Heart left ventricle (tissue), 16 donors: ENCODE data around the gene DLGAP4. TPM values are rescaled to one million over a fixed set of nuclear protein-coding genes. Genes with fewer than 3 reads are reported as not detected.

Source experiments
- ATAC-seq, 4 donors: fragments of 200-7000 bp; cut with Tn5 transposase; one replicate each; pipeline ENCODE4 v1.9.1; 2020 to 2022; ENCODE audit warnings: moderate library complexity in 4 of 4, mild to moderate bottlenecking in 3 of 4, moderate number of reproducible peaks in 1 of 4
- DNase-seq, 5 donors: peaks; one replicate each; pipeline ENCODE4 v3.0.0-alpha.2; 2020
- H3K27ac ChIP-seq, 12 donors: fragments of 200-600 bp; sonication (generic) in 4 of 12; one replicate each; pipeline versions ENCODE4 v1.5.0 to v1.8.0; 2016 to 2022; ENCODE audit warnings: mild to moderate bottlenecking in 2 of 12
- H3K27me3 ChIP-seq, 9 donors: fragments of 200-600 bp; sonication (generic) in 2 of 9; one replicate each; pipeline versions ENCODE4 v1.5.1 to v1.8.0; 2016 to 2022; ENCODE audit warnings: mild to moderate bottlenecking in 3 of 9
- H3K36me3 ChIP-seq, 9 donors: fragments of 200-600 bp; sonication (generic) in 2 of 9; one replicate each; pipeline versions ENCODE4 v1.5.0 to v1.8.0; 2018 to 2022; ENCODE audit warnings: mild to moderate bottlenecking in 2 of 9
- H3K4me1 ChIP-seq, 12 donors: fragments of 200-600 bp; sonication (generic) in 4 of 12; one replicate each; pipeline versions ENCODE4 v1.5.0 to v1.8.0; 2016 to 2022; ENCODE audit warnings: mild to moderate bottlenecking in 3 of 12
- H3K4me3 ChIP-seq, 12 donors: fragments of 200-600 bp; sonication (generic) in 4 of 12; one replicate each; pipeline versions ENCODE4 v1.5.0 to v1.8.0; 2017 to 2022; ENCODE audit warnings: mild to moderate bottlenecking in 9 of 12, moderate library complexity in 4 of 12
- H3K9me3 ChIP-seq, 12 donors: fragments of 200-600 bp; sonication (generic) in 4 of 12; one replicate each; pipeline versions ENCODE4 v1.5.0 to v1.8.0; 2016 to 2022; ENCODE audit warnings: mild to moderate bottlenecking in 1 of 12
- CTCF ChIP-seq, 12 donors: fragments of 200-600 bp; sonication (generic) in 4 of 12; IDR thresholded peaks; one replicate each; pipeline versions ENCODE4 v1.5.0 to v1.8.0; 2018 to 2022; ENCODE audit warnings: antibody characterized with exemption in 12 of 12, mild to moderate bottlenecking in 5 of 12
- POLR2A ChIP-seq, 2 donors: fragments of 450-650 bp; IDR thresholded peaks; one replicate each; pipeline ENCODE4 v1.6.1; 2017; ENCODE audit warnings: antibody characterized with exemption in 2 of 2, mild to moderate bottlenecking in 2 of 2, moderate library complexity in 2 of 2
- WGBS, 4 donors: extraction: QIAGEN DNeasy Blood & Tissue Kit in 2 of 4; methylation state at CpG; one replicate each; pipeline versions ENCODE4 v1.1.5 to v1.1.7; 2013 to 2018; 5-methylcytosine and 5-hydroxymethylcytosine counted together
- intact Hi-C, 10 donors: fragments of 100-400 bp; cut with DNase I; formaldehyde crosslinking; loops; one replicate each; pipeline versions ENCODE4 v1.11.1 to v1.14.2; 2022
- polyA plus RNA-seq, 2 donors: library from polyadenylated mRNA; stranded (reverse); fragments of 200-250 nt; gene quantifications; one replicate each; pipeline ENCODE4 v1.2.3, GENCODE V29; 2013
- total RNA-seq, 9 donors: library from RNA; depleted of rRNA in 2 of 9; stranded (reverse); fragments of >200 nt in 2 of 9; fragmentation: NEBNext Ultra II Directional in 3 of 9; extraction: Animal tissue kit (Norgen Biotek cat#: 25700) in 3 of 9; gene quantifications; one replicate each; pipeline versions ENCODE4 v1.1.0 to v1.2.4, GENCODE V29; 2016 to 2023
- donor health status: ischemic (EF 13 %, LVEDD 7.1; RV severe dilation, severe dysfunction).
- donor health status: healthy with polysubstance abuse.
- donor health status: DM: no; HTN: yes; CAD: no.
- donor health status: DM: no; HTN: no; CAD: no.
- donor health status: ischemic (EF 25% LVEDD 6.9; RV normal size, moderate dysfunction).
- donor health status: ischemic (EF 25% LVEDD 5.7; RV mildly dilated, moderate dysfunction).
- donor health status: healthy.
- donor health status: DM: yes; HTN: yes; CAD: no.
- donor health status: ischemic (EF 35%, LVEDD 5.7; RV mildly dilated, moderate dysfunction).
- donor health status: nonischemic (EF 11% LVEDD 7.7; RV severe dilation, severe dysfunction).
- donor health status: DM: yes; HTN: yes; CAD: no.
- donor health status: PGD.
- donor health status: ischemic (EF 29% LVEDD 5.4; RV normal size, mild dysfunction).
- donor health status: nonischemic (EF 23%, LVEDD 6.1; RV moderate dilation, normal function).

The DLGAP4 gene
- total and polyA plus RNA-seq, 11 donors: 25.6 to 76.7 (median 55.1) TPM

GRCh38 chr20:36501367-36502006 lies 195.3 kb downstream of the DLGAP4 start:
- no peak overlapping the region for H3K4me3 ChIP-seq
- 76 to 88% (median 82%) methylated on average over 3 of the region's 3 CpGs for WGBS, 4 donors
- intact Hi-C loops: no loop called here
- ATAC-seq: no peak
- H3K36me3 ChIP-seq: peaks cover 0 to 100% (median 94%) of the 10 kb centered on the region in 9 donors
- no peak for DNase-seq
- no peak overlapping the region for H3K27ac ChIP-seq
- no peaks in the 10 kb centered on the region for H3K27me3 ChIP-seq
- no peaks in the 10 kb centered on the region for H3K9me3 ChIP-seq
- no peak for TF ChIP-seq POLR2A (IDR thresholded peaks at IDR 0.05)
- TF ChIP-seq CTCF (IDR thresholded peaks at IDR 0.05): no peak
- peaks cover 0 to 34% (median 19%) of the 10 kb centered on the region in 12 donors for H3K4me1 ChIP-seq

- peaks cover 0 to 100% (median 94%) of the 10 kb centered on the region in 9 donors for H3K36me3 ChIP-seq
- WGBS, 4 donors: 79 to 92% (median 90%) methylated on average over 4 of the region's 4 CpGs
- DNase-seq: no peak
- H3K27ac ChIP-seq: no peak overlapping the region
- H3K4me1 ChIP-seq: peaks cover 0 to 6% (median 0%) of the 10 kb centered on the region in 12 donors
- no peak overlapping the region for H3K4me3 ChIP-seq
- TF ChIP-seq CTCF (IDR thresholded peaks at IDR 0.05): peak in 1 of 12 donors; percentile 5
- no peak for TF ChIP-seq POLR2A (IDR thresholded peaks at IDR 0.05)
- no peaks in the 10 kb centered on the region for H3K9me3 ChIP-seq
- H3K27me3 ChIP-seq: no peaks in the 10 kb centered on the region
- ATAC-seq: no peak
- intact Hi-C loops: no loop called here
These were observed 198.2 kb downstream of the DLGAP4 start for GRCh38 chr20:36504295-36504694.

GRCh38 chr20:36506253-36506652 lies 200.1 kb downstream of the DLGAP4 start:
- Histone ChIP-seq H3K4me3 (no peak overlapping the region), H3K4me1 (no peaks in the 10 kb centered on the region), H3K27me3 (no peaks in the 10 kb centered on the region), H3K9me3 (no peaks in the 10 kb centered on the region), H3K27ac (no peak overlapping the region), H3K36me3 (peaks cover 0 to 100% (median 98%) of the 10 kb centered on the region in 9 donors)
- intact Hi-C loops: no loop called here
- no peak for DNase-seq
- ATAC-seq: no peak
- TF ChIP-seq POLR2A (IDR thresholded peaks at IDR 0.05) (no peak), CTCF (IDR thresholded peaks at IDR 0.05) (peak in 4 of 12 donors; percentile 8 to 35 (median 22))
- 33 to 61% (median 53%) methylated on average over 1 of the region's 1 CpG for WGBS, 4 donors

- no peak for DNase-seq
- H3K4me3 ChIP-seq: no peak overlapping the region
- H3K36me3 ChIP-seq: peaks cover 0 to 100% (median 98%) of the 10 kb centered on the region in 9 donors
- intact Hi-C loops: no loop called here
- H3K4me1 ChIP-seq: no peaks in the 10 kb centered on the region
- WGBS, 4 donors: 84 to 97% (median 92%) methylated on average over 6 of the region's 6 CpGs
- H3K27me3 ChIP-seq: no peaks in the 10 kb centered on the region
- no peaks in the 10 kb centered on the region for H3K9me3 ChIP-seq
- H3K27ac ChIP-seq: no peak overlapping the region
- no peak for TF ChIP-seq POLR2A (IDR thresholded peaks at IDR 0.05)
- no peak for TF ChIP-seq CTCF (IDR thresholded peaks at IDR 0.05)
- ATAC-seq: peak in 1 of 4 donors; percentile 14
These were observed 201.6 kb downstream of the DLGAP4 start for GRCh38 chr20:36507746-36508145.
